OCI-M2 (cell line): Measurements from ENCODE around the gene ITGB1.
"Not testable (repeated sequence)": the region's sequence is repeated elsewhere in the genome, so short reads cannot be mapped to it uniquely, and the experiment has no call there.

Experiments used
- DNase-seq: peaks from one replicate; lab custom pipeline; 2025; ENCODE audit not compliant: unreplicated experiment; lab: John Stamatoyannopoulos, UW

Gene ITGB1

GRCh38 chr10:32938554-32939061 is 19.4 kb downstream of the ITGB1 start:
- DNase-seq = no peak

- no peak for DNase-seq
Measured at GRCh38 chr10:32937911-32938424, 20.1 kb downstream of the ITGB1 start.

GRCh38 chr10:32932225-32932729 is 25.8 kb downstream of the ITGB1 start:
- DNase-seq = no peak

DNA sequence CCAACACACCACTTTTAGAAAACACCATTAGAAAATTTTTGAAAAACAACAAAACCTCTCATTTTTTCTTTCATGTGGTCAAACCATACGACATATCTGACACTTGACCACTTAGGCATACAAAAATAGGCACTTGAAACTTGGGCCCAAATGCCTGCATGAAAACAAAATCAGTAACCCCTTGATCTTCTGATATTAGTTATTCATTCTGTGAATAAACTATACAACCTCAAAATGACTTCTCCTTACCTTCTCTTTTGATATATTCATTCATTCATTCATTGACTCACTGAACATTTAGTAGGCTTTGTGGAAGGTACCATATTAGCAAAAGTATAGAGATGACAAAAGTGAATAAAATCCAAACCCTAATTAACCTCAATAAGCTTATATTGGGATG is 26.4 kb downstream of the ITGB1 start:
- DNase-seq = no peak

DNA sequence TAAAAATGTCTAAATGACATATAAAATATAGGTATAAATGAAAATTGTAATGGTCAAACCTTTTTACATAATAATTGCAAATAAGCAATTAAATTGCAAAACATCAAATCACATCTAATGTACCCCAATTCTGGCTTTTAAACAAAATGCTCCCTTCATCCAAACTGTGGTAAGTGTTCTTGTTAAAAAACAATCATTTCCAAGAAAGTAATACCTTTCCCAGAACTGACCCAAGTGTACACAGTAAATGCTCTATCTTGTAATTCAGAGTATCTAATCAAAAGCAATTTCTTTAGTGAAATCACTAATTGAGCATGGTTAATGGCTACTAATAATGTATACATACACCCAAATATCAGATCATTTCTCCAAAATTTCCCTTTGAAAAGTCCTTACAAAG is 28.0 kb downstream of the ITGB1 start:
- DNase-seq = no peak

DNA sequence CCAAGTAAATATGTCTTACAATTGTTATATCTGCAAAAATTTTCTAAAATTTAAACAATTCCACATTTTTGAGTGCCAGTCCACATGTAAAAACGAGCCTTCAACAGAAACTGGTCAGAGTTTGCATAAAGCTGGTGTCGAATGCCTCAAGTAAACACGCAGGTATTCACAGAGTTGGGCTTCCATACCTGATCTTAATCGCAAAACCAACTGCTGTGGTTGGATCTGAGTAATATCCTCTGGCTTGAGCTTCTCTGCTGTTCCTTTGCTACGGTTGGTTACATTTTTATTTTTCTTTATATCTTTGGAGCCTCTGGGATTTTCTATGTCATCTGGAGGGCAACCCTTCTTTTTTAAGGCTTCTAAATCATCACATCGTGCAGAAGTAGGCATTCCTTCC is 28.4 kb downstream of the ITGB1 start:
- no peak for DNase-seq

GRCh38 chr10:32927750-32928149 is 30.3 kb downstream of the ITGB1 start:
- no peak for DNase-seq

- DNase-seq = no peak
Measured at GRCh38 chr10:32923849-32924248, 34.2 kb downstream of the ITGB1 start.

- no peak for DNase-seq
Measured at GRCh38 chr10:32923134-32923533, 34.9 kb downstream of the ITGB1 start.

DNA sequence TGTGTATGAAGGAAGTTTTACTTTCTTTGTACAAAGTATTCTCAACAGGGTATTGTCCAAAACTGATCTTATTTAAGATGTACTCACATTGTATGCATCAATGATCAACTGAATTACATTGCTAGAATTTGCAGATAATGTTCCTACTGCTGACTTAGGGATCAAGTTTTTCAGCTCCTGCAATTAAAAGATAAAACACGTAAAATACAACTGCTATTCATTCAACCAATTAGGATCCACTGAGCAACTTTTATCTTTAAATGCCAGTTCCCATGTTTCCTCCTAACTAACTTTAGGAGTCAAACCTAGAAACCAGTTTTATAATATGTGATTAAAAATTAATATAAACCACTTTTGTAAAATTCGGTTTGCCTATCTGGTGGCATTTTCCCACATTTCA is 35.9 kb downstream of the ITGB1 start:
- no peak for DNase-seq

DNA sequence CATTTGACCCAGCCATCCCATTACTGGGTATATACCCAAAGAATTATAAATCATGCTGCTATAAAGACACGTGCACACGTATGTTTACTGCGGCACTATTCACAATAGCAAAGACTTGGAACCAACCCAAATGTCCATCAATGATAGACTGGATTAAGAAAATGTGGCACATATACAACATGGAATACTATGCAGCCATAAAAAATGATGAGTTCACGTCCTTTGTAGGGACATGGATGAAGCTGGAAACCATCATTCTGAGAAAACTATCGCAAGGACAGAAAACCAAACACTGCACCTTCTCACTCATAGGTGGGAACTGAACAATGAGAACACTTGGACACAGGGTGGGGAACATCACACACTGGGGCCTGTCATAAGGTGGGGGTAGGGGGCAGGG is 40.2 kb downstream of the ITGB1 start:
- DNase-seq = not testable (repeated sequence)

DNA sequence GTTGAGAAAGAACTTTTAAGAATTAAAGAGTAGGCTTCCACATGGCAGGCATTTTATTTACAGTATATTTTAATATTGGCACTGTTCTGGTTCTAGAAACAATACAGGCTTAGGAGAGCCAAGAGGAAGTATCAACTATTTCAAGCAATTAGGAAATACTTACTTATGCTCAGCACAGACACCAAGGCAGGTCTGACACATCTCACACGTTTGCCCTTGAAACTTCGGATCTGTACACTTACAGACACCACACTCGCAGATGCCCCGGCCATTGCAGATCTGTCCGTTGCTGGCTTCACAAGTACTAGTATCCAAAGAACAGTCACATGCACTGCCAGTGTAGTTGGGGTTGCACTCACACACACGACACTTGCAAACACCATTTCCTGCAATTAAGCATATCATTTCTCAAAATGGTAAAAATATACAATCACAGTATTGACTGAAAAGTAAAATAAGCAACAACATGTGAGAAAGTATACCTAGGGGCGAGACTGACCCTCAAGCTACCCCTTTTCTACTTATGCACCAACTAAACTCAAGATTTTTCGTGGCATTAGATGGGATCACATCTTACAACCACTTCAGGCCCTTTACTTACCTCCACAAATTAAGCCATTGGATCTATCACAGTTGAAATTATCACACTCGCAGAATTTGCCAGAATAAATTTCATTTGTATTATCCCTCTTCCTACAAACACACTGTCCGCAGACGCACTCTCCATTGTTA is 46.6 kb downstream of the ITGB1 start:
- no peak for DNase-seq

DNA sequence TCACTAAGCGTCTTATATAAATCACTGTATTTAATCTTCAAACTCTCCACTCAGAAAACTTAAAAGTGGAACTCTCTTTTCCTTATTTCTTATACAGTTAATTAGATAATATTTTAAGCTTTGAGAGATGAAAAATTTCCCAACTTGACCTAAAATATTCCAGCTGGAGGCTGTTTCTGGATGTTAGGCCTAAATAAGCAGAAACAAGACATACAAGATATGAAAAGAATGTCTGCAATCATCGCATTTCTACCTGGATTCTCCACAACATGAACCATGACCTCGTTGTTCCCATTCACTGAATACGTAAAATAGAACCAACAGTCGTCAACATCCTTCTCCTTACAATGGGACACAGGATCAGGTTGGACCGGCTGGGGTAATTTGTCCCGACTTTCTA is 48.1 kb downstream of the ITGB1 start:
- DNase-seq = not testable (repeated sequence)

DNA sequence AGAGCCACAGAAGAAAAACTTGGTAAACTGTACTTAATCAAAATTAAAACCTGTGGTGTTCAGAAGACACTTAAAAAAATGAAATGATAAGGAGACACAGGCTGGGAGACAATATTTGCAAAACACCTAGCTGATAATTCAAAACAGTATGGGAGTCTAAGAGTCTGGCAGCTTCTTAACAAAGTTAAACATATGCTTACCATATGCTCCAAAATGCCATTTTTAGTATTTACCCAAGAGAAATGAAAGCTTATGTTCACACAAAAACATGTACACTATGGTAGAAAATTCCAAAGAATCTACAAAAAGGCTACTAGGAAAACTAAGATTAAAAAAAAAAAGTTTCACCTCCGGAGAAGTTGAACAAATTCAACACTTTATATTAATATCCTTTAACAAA is 48.6 kb downstream of the ITGB1 start:
- DNase-seq = no peak

- DNase-seq = no peak
Measured at GRCh38 chr10:32906595-32906994, 51.4 kb downstream of the ITGB1 start.

GRCh38 chr10:32905466-32905865 is 52.6 kb downstream of the ITGB1 start:
- no peak for DNase-seq

GRCh38 chr10:32901815-32902214 is 56.2 kb downstream of the ITGB1 start:
- DNase-seq = no peak

DNA sequence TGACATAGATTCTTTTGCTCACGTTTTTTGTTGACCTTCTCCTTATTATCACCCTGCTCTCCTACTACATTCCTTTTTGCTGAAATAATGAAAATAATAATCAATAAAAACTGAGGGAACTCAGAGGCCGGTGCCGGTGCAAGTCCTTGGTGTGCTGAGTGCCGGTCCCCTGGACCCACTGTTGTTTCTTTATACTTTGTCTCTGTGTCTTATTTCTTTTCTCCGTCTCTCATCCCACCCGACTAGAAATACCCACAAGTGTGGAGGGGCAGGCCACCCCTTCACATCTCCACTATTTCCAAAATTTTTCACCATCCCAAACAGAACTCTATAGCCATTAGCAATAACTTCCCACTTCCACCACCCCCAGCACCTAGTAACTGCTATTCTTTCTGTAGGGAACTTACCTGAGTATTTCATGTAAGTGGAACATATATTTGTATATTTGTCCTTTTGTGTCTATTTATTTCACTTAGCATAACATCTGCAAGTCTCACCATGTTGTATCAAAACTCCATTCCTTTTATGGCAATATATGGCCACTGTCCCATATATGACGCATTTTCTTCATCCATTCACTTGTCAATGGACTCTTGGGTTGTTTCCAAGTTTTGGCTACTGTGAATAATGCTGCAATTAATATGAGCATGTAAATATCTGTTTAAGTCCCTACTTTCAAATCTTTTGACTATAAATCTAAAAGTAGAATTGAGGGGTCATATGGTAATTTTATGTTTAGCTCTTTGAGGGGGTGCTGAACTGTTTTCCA is 62.6 kb downstream of the ITGB1 start:
- DNase-seq = not testable (repeated sequence)

DNA sequence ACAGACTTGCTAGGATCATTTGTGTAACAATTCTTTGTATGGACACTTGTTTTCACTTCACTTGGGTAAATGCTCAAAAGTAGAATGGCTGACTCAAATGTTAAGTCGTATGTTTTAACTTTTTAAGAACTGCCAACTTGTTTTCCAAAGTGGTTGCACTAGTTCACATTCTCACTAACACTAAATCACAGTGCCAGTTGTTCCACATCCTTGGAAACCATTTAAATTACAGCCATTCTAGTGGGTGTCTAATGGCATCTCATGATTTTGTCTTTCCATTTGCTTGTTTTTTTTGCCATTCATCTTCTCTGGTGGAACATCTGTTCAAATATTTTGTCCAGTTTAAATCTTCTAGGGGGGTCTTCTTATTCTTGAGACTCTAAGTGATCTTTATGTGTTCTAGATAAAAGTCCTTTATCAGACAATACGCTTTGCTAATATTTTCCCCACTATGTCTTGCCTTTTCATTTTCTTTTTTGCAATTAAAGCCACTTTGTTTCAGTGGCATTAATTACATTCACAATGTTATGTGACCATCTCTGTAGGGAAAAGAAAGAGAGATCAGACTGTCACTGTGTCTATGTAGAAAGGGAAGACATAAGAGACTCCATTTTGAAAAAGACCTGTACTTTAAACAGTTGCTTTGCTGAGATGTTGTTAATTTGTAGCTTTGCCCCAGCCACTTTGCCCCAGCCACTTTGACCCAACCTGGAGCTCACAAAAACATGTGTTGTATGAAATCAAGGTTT is 63.9 kb downstream of the ITGB1 start:
- DNase-seq = no peak

GRCh38 chr10:32893434-32893833 is 64.6 kb downstream of the ITGB1 start:
- no peak for DNase-seq

- DNase-seq = no peak
Measured at GRCh38 chr10:32891261-32891660, 66.8 kb downstream of the ITGB1 start.
